Activated naive CD8-positive, alpha-beta T cell treated with anti-CD3 and anti-CD28 coated beads for 36 hours (primary cell): ENCODE results near the gene MORN3. TPM values are rescaled to one million over a fixed set of nuclear protein-coding genes. Genes with fewer than 3 reads are reported as not detected.
"Not testable (repeated sequence)": the region's sequence is repeated elsewhere in the genome, so short reads cannot be mapped to it uniquely, and the experiment has no call there.

Experiments
- DNase-seq: peaks from one replicate; pipeline ENCODE4 v3.0.0; 2021
- H3K27ac Mint-ChIP-seq: one replicate; pipeline ENCODE4 v1.8.0; 2022; ENCODE audit warnings: mild to moderate bottlenecking, moderate library complexity, mixed read lengths
- H3K27me3 Mint-ChIP-seq: one replicate; pipeline ENCODE4 v1.8.0; 2022; ENCODE audit warnings: mild to moderate bottlenecking, mixed read lengths
- H3K36me3 Mint-ChIP-seq: one replicate; pipeline ENCODE4 v1.8.0; 2021; ENCODE audit warnings: mild to moderate bottlenecking, mixed read lengths
- H3K4me1 Mint-ChIP-seq: one replicate; pipeline ENCODE4 v1.8.0; 2021; ENCODE audit warnings: mixed read lengths
- H3K4me3 Mint-ChIP-seq: one replicate; pipeline ENCODE4 v1.8.0; 2022; ENCODE audit warnings: mild to moderate bottlenecking, moderate library complexity, mixed read lengths
- H3K9me3 Mint-ChIP-seq: one replicate; pipeline ENCODE4 v1.8.0; 2022; ENCODE audit warnings: mixed read lengths
- total RNA-seq, 2 experiments: library from RNA; stranded (reverse); gene quantifications; one replicate each; pipeline ENCODE4 v1.2.3, GENCODE V29; 2021

MORN3 gene
- total RNA-seq, 2 experiments from 2014 or later, result 1.8 to 1.9 TPM

GRCh38 chr12:121634836-121635235, 34.6 kb downstream of the MORN3 start:
- Mint-ChIP-seq H3K4me1 (peaks cover 63% of the 10 kb centered on the region), H3K27me3 (no peaks in the 10 kb centered on the region), H3K9me3 (no peaks in the 10 kb centered on the region), H3K36me3 (peaks cover 44% of the 10 kb centered on the region), H3K4me3 (peak overlapping the region; percentile 9), H3K27ac (peak overlapping the region; percentile 86)
- no peak for DNase-seq

DNA sequence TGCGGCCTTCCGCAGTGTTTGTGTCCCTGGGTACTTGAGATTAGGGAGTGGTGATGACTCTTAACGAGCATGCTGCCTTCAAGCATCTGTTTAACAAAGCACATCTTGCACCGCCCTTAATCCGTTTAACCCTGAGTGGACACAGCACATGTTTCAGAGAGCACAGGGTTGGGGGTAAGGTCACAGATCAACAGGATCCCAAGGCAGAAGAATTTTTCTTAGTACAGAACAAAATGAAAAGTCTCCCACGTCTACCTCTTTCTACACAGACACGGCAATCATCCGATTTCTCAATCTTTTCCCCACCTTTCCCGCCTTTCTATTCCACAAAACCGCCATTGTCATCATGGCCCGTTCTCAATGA, 35.6 kb downstream of the MORN3 start:
- not testable (repeated sequence) for H3K9me3 Mint-ChIP-seq, H3K4me3 Mint-ChIP-seq, H3K27me3 Mint-ChIP-seq, H3K27ac Mint-ChIP-seq, DNase-seq
- H3K36me3 Mint-ChIP-seq, result peaks cover 52% of the 10 kb centered on the region
- peaks cover 70% of the 10 kb centered on the region for H3K4me1 Mint-ChIP-seq

DNA sequence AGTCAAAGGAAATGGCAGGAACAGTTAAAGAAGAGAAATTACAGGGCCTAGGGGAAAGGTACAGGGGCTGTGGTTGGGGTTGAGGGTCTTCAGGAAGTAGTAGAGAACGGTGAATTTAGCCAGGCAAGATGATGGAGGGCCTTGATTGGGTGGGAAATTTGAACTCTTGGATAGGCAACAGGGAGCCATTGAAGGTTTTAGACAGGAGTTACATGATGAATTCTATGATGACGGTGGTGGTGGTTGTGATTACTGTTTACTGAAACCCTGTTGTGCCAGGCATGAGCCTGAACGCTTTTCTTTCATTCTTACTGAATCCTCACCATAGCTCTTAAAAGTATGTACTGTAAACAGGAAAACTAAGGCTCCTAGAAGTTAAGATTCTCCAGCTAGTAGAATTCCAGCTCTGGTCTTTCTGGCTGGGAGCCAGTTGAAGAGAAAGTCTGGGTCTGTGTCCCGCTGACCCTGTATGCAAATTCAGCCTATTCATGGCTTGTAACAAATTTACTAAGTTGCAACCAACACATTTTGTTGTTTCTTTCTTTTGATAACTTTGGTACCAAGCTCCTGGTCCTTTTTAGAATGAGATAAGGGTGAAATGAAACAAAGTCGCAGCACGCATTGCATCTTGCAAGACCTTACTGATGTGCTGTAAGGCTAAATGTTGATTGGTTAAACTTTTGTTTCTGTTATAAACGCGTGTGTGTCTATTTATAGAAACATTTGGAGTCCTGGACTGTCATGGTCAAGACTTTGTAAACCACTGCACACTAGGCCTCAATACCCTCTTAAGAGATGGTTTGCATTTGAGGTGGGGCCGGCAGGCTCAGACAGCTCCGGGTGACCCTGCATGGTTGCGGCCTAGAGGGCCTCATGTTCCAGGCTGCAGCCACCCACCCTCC, 37.1 kb downstream of the MORN3 start:
- Mint-ChIP-seq H3K36me3 (peaks cover 59% of the 10 kb centered on the region), H3K27me3 (no peaks in the 10 kb centered on the region), H3K9me3 (no peaks in the 10 kb centered on the region)

GRCh38 chr12:121630791-121631355, 38.6 kb downstream of the MORN3 start:
- Mint-ChIP-seq H3K36me3 (peaks cover 56% of the 10 kb centered on the region), H3K9me3 (no peaks in the 10 kb centered on the region), H3K27ac (peak overlapping the region; percentile 98), H3K27me3 (no peaks in the 10 kb centered on the region), H3K4me1 (peaks cover 59% of the 10 kb centered on the region), H3K4me3 (peak overlapping the region; percentile 33)
- DNase-seq, result no peak

More for the DNA sequence above, 37.1 kb downstream of the MORN3 start:
- no peak for DNase-seq
- peak overlapping the region; percentile 87 for H3K27ac Mint-ChIP-seq
- peak overlapping the region; percentile 56 for H3K4me3 Mint-ChIP-seq
- peaks cover 67% of the 10 kb centered on the region for H3K4me1 Mint-ChIP-seq

DNA sequence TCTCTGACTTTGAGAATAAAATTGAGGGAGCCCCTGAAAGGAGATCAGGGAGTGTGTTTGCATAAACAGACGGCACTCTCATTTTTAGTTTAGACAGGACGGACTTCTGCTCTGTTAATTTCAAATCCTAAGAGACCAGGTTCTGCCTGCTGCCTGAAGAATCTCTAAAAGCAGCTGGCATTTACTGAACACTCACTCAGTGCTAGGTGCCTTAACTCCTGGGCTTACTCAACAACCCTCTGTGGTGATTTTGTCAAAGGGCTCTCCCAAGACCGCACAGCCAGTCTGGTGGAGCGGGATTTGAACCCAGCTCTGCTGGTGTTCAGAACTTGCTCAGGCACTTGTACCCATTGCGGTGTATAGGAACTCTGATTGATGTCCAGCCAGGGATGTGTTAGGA, 40.9 kb downstream of the MORN3 start:
- H3K36me3 Mint-ChIP-seq, result peaks cover 48% of the 10 kb centered on the region

DNA sequence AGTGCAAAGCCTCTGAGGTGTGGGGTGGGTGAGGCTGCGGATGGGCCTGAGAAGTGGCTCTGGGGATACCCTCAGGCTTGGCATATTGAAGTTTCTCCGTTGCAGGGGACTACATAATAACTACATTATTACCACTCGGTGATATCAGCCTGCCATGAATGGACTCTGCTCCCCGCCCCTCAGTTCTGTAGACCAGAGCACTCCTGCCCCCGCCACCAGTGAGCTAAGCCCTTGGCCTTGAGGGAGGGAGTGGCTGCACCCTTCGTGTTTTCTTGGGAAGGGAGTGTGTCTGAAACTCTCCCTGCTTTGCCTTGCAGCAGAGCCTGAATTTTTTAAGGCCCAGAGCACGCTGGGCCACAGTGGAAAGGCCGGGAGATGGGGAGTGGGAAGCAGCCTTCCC, 41.4 kb downstream of the MORN3 start:
- H3K4me1 Mint-ChIP-seq, result peaks cover 52% of the 10 kb centered on the region
- H3K36me3 Mint-ChIP-seq, result peaks cover 48% of the 10 kb centered on the region
- no peaks in the 10 kb centered on the region for H3K9me3 Mint-ChIP-seq
- H3K27me3 Mint-ChIP-seq, result no peaks in the 10 kb centered on the region
- H3K4me3 Mint-ChIP-seq, result peak overlapping the region; percentile 93
- peak overlapping the region; percentile 98 for H3K27ac Mint-ChIP-seq
- DNase-seq, result no peak

More for the DNA sequence above, 40.9 kb downstream of the MORN3 start:
- H3K4me3 Mint-ChIP-seq, result peak overlapping the region; percentile 93
- no peak for DNase-seq
- H3K4me1 Mint-ChIP-seq, result peaks cover 56% of the 10 kb centered on the region
- no peaks in the 10 kb centered on the region for H3K27me3 Mint-ChIP-seq
- peak overlapping the region; percentile 98 for H3K27ac Mint-ChIP-seq
- H3K9me3 Mint-ChIP-seq, result no peaks in the 10 kb centered on the region

DNA sequence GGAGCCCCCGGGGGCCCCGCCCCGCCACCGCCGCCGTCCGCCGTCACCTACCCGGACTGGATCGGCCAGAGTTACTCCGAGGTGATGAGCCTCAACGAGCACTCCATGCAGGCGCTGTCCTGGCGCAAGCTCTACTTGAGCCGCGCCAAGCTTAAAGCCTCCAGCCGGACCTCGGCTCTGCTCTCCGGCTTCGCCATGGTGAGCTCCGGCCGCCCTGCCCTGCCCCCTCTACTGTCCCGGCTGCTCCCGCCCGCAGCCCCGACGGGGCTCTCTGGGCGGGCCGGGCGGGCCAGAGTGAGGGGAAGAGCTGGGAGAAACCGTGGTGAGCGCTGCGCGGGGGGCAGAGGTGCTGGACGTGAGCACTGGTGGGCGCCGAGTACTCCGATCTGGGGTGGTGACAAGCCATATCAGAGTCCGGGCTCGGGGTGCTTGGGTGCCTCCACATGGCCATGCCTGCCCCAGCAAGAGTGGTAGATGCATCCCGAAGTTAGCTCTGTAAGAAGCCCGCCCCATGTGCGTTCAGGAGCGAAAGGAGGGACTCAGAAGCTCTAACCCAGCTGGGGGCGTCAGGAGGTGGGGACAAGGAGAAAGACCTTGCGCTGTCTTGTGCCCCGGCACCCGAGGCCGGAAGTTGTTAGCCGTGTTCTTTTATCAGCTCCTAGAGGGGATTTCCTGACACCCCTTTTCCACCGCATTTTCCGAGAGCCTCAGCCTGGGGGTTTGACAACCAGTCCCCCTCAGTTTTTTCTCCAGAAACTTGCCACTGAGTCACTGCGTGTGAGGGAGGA, 42.4 kb downstream of the MORN3 start:
- H3K4me1 Mint-ChIP-seq, result peaks cover 42% of the 10 kb centered on the region
- H3K4me3 Mint-ChIP-seq, result peak overlapping the region; percentile 93

DNA sequence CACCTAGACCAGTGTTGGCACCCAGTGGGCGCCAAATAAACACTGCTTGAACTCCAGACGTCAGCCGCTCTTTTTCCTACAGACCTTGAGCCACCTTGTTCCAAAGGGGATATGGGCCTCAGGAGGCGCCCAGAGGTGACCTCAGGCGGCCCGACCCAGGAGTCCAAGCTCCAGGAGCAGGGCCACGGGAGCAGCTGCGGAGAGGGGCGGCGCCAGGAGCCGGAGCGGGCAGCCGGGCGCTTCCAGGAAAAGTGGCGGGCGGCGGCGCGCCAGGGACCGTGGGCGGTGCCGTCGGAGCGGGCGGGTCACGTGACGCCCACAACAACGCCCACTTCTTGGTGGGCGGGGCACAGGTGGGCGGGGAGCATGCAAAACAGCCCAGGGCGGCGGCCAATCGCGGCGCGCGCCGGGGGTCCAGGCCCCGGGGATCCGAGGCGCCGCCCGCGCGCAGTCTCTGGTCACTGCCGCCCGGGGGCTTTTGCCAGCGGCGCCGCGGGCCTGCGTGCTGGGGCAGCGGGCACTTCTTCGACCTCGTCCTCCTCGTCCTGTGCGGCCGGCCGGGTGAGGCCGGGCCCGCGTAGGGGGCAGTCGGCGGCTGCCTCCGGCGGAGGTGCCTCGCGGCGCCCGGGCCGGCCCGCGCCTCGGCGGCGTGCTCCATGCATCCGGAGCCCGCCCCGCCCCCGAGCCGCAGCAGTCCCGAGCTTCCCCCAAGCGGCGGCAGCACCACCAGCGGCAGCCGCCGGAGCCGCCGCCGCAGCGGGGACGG, 43.2 kb downstream of the MORN3 start, which contains the start of gene ORAI1:
Gene ORAI1, plus strand, starts transcription at position 444 of the 766 bp plus-strand sequence.
- H3K4me3 Mint-ChIP-seq, result peak within 1 kb of the TSS; percentile 93
- H3K27ac Mint-ChIP-seq, result peak within 1 kb of the TSS; percentile 98
- no peaks in the 10 kb centered on the region for H3K27me3 Mint-ChIP-seq
- no peaks in the 10 kb centered on the region for H3K9me3 Mint-ChIP-seq
- DNase-seq, result peak; percentile 98
- H3K4me1 Mint-ChIP-seq, result peaks cover 35% of the 10 kb centered on the region
- H3K36me3 Mint-ChIP-seq, result peaks cover 37% of the 10 kb centered on the region

More for the DNA sequence above, 42.4 kb downstream of the MORN3 start:
- no peaks in the 10 kb centered on the region for H3K9me3 Mint-ChIP-seq
- peaks cover 43% of the 10 kb centered on the region for H3K36me3 Mint-ChIP-seq
- peak; percentile 93 for DNase-seq
- no peaks in the 10 kb centered on the region for H3K27me3 Mint-ChIP-seq
- peak overlapping the region; percentile 98 for H3K27ac Mint-ChIP-seq

DNA sequence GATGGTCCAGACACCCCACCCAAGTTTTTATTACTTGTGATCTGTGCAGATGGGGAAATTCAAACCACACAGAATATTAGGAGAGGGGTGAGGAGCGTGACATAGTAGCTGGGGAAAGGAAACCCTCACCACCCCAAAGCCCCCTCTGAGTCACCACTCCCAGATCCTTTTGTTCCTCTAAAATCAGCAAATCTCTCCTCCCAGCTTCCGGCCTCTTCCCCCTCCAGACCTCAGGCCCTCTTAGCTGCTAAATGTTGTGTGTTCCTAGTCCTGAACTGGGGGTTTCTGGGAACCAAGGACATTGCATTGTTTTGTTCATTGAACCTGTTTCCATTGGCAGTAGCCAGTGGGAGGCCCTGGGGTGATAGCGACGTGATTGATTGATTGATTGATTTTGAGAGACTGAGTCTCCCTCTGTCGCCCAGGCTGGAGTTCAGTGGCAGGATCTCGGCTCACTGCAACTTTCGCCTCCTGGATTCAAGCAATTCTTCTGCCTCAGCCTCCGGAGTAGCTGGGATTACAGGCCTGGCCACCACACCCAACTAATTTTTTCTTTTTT, 49.0 kb downstream of the MORN3 start:
- Mint-ChIP-seq H3K9me3 (no peaks in the 10 kb centered on the region), H3K36me3 (no peaks in the 10 kb centered on the region), H3K27me3 (no peaks in the 10 kb centered on the region), H3K4me1 (peaks cover 7% of the 10 kb centered on the region), H3K27ac (no peak overlapping the region), H3K4me3 (no peak overlapping the region)
- DNase-seq, result no peak

- no peaks in the 10 kb centered on the region for H3K27me3 Mint-ChIP-seq
- no peaks in the 10 kb centered on the region for H3K9me3 Mint-ChIP-seq
- H3K36me3 Mint-ChIP-seq, result peaks cover 2% of the 10 kb centered on the region
- no peak overlapping the region for H3K27ac Mint-ChIP-seq
- no peak for DNase-seq
- no peak overlapping the region for H3K4me3 Mint-ChIP-seq
- peaks cover 3% of the 10 kb centered on the region for H3K4me1 Mint-ChIP-seq
These were observed 50.7 kb downstream of the MORN3 start for GRCh38 chr12:121618659-121619233.

- Mint-ChIP-seq H3K9me3 (no peaks in the 10 kb centered on the region), H3K36me3 (peaks cover 2% of the 10 kb centered on the region), H3K4me1 (peaks cover 3% of the 10 kb centered on the region), H3K4me3 (no peak overlapping the region), H3K27me3 (no peaks in the 10 kb centered on the region), H3K27ac (no peak overlapping the region)
- DNase-seq, result no peak
These were observed 54.5 kb downstream of the MORN3 start for GRCh38 chr12:121614872-121615467.

- H3K27me3 Mint-ChIP-seq, result no peaks in the 10 kb centered on the region
These were observed 56.0 kb downstream of the MORN3 start for GRCh38 chr12:121613462-121613861.

GRCh38 chr12:121611306-121611705, 58.1 kb downstream of the MORN3 start:
- H3K4me3 Mint-ChIP-seq, result no peak overlapping the region
- peaks cover 2% of the 10 kb centered on the region for H3K36me3 Mint-ChIP-seq
- H3K9me3 Mint-ChIP-seq, result no peaks in the 10 kb centered on the region
- peaks cover 3% of the 10 kb centered on the region for H3K4me1 Mint-ChIP-seq
- H3K27me3 Mint-ChIP-seq, result no peaks in the 10 kb centered on the region
- DNase-seq, result no peak
- H3K27ac Mint-ChIP-seq, result no peak overlapping the region

More at GRCh38 chr12:121613462-121613861, 56.0 kb downstream of the MORN3 start:
- Mint-ChIP-seq H3K9me3 (no peaks in the 10 kb centered on the region), H3K36me3 (peaks cover 2% of the 10 kb centered on the region), H3K4me3 (no peak overlapping the region), H3K27ac (no peak overlapping the region), H3K4me1 (peaks cover 3% of the 10 kb centered on the region)
- no peak for DNase-seq
